HG03521 (cell line): ENCODE results near the gene FOXC2.
A peak's percentile ranks its signal among the peaks of the same experiment; 100 is the strongest.

Experiments used
- ATAC-seq: cut with Tn5 transposase; IDR thresholded peaks from one replicate; pipeline ENCODE4 v1.9.1; 2021; ENCODE audit warnings: mild to moderate bottlenecking, moderate library complexity; ENCODE audit not compliant: unreplicated experiment

The FOXC2 gene

DNA sequence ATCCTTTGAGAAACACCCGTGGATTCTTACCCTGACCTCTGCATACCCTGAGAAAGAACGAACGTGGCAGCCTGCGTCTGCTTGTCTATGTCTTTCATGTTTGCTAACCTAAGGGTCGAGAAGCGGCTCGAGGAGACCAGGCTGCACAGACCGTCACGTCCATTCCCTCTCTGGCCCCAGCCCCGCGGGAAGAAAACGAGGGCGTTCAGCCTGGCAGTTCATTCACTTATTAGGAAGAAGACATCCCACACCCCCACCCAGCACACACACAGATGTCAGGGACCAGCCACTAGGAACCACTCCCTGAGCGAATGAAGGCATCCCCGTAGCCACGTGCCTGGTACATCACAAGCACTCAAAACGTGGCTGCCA, 10.9 kb upstream of the FOXC2 start:
- ATAC-seq = no peak

DNA sequence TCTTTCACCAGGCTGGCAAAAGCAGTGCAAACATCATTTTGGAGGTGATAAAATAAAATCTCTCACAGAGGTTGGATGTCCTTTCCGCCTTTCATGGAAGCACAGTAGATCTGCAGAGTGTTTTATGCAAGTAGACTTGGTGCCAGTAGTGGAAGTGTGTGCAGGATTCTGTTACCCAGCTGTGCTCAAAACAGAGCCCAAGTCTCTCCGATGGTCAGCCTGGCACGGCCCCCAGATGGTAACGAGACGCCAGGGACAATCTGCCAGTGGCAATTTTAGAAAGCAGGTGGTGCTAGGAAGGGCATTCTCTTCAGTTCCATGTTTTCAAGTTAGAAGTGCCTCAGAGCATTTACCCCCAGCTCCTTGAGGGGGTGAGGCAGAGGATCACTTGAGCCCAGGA, 10.1 kb upstream of the FOXC2 start:
- ATAC-seq = no peak

DNA sequence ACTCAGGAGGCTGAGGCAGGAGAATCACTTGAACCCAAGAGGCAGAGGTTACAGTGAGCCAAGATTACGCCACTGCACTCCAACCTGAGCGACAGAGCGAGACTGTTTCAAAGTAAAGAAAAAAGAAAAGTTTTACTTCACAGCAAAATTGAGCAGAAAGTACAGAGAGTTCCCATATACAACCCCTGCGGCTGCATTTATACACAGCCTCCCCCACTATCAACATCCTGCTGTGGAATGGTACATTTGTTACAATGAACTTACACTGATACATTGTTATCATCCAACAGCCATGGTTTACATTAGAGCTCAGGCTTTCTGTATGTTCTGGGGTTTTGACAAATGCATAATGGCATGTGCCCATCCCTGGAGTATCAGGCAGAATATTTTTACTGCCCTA, 9.0 kb upstream of the FOXC2 start:
- no peak for ATAC-seq

DNA sequence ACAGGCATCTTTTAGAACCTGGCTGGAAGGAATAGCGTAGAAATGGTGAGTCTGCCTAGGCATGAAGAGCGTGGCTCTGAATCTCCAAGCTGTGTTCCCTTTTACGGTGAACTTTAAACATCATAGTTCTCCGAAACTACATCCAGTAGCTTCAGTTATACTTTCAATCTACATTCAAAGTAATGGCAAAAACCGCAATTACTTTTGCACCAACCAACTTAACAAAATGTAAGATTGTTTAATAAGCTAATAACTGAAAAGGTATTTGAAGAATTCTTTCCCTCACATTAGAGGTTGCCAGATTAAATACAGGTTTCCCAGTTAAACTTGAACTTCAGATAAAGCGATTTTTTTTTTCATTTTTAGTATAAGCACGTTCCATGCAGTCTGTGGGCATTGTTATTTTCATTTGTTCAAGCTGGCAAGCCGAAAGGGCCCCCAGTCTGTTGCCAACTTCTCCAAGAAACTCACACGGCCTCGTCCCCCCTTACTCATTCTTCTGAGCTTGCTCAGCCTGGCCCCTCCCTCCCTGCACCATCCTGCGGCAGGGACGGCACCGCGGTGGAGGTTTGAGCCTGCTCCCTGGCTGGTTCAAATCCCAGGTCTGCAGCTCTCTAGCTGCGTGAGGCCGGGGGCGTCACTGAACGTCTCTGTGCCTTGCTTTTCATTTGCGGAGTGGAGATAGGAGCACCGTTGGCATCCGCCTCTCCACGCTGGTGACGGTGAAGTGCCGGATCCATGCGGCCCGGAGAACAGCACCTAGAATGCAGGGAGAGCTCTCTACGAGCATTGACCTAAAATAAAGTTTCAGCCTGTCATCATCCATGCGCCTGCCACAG, 8.1 kb upstream of the FOXC2 start:
- ATAC-seq = no peak

DNA sequence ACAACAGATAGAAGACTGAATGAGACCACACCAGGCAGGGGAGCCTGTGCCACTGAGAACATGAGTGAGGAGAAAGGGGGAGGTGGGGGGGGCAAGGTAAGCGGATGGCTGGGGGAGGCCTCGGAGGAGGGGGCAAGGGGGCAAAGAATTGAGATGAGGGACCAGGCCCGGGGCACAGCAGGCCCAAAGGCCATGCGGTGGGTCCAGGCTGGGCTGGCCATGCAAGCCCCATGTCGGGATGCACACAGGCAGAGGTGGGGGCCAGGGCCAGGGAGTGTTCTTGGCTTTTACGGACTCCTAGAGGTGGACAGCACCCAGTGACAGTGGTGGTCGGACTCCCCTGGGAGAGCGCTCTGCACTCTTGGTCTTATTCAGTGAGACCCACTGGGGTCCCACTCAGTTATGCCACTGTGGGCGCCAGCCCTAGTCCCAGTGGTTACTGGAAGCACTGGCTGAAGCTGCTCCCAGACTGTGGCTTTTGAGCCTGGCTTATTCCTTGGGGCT, 6.8 kb upstream of the FOXC2 start:
- no peak for ATAC-seq

DNA sequence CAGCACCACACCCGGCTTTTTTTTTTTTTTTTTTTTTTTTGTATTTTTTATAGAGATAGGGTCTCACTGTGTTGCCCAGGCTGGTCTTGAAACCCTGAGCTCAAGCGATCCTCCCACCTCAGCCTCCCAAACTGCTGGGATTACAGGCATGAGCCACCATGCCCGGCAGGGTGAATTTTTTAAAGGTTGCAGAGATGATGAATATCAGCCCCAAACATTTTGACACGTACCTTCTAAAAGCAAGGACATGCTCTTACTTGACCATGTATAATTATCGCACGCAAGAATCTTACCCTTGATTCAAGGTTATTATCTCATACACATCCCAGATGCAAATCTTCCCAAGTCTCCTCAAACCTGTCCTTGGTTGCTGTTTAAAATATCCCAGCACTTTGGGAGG, 4.3 kb upstream of the FOXC2 start:
- ATAC-seq = no peak

DNA sequence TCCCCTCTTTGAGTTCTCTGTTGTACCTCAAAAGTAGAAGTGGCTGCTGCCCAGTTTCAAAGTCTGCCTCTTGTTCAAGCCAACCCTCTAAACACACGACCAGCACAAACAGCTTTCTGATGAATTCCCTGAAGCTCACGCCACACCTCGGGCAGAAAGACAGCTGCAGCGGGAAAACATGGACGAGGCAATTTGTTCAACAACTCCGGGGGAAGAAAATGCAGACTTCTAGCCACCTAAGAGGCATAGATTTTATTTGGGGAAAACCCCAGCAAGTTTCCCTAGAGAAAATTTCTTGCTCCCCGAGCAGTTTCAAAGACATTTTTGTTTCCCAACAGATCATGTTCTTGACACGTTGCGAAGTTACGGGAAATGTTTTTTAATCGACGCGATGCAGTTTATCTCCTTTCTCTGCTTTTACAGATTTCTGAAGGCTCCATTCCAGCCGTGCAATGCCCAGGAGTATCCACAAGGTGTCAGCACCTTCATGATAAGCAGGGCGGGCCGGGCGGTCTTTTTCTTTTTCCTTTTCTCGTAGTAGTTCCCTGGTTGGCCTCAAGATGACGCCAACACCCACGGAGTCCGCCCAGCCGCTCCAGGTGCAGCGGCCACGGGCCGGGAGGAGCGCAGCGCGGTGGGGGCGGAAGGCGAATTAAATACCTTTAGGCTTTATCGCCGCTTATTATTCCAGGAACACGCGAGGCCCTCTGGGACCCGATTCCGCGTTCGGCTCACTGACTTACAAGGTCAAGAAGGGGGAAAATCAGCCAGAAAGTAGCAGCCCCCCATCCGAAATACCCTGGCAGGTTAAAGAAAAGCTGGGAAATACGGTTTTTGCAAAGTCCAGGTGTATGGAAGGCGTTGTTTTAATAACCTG, 2.9 kb upstream of the FOXC2 start:
- peak; percentile 75 for ATAC-seq

DNA sequence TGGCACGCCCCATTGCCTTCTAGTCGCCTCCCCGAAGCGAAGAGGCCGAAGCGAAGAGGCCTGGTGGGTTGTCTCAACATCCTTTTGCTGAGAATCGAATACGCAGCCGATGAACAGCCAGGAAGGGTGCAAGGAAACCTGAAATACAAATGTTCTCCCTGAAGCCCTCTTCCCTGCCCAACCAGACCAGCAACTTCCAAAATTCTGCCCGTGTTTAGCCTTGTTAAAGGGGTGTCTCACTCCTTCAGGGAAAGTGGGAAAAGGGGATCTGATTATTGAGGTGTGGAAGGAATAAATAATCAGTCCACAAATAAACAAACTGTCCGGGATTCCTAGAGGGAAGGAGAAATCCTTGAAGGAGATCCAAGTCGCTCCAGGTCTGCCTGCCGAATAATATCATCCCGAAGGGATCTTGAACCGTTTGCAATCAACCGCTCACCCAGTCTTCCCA, 1.4 kb upstream of the FOXC2 start:
- no peak for ATAC-seq

DNA sequence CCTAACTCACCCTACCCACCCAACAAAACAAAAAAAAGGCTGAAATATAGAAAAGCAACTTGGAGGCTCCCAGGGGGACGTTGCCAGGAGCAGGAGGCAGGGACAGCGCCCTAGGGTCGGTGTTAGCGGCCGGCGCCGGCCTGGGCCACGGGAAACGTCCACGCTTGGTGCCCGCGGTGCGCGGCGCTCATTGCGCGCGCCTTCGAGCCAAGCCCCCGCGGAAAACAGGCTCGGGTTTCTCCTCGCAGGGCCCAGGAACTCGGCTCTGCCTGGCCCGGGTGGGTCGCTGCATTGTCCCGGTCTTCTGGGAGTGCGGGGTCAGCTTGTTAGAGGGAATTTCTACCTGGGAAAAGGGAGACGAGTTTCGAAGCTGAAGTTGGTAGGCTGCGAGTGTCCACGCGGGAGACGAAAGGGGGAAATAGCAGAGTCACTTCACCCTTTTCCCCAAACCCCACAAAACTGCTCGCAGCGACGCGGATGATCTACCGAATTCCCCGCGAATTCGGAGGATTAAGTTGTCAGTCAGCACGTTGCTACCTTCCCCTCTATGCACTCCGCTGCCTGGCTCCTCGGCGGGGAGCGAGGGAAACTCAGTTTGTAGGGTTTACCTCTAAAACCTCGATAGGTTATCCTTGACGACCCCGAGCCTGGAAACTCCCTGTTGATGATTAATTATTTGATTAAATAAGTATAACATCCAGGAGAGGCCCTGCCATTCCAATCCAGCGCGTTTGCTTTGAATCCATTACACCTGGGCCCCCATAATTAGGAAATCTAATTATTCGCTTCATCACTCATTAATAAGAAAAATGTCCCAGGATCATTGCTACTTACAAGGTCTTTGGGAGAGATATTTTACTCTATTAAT, 751 bp upstream of the FOXC2 start:
- no peak for ATAC-seq

DNA sequence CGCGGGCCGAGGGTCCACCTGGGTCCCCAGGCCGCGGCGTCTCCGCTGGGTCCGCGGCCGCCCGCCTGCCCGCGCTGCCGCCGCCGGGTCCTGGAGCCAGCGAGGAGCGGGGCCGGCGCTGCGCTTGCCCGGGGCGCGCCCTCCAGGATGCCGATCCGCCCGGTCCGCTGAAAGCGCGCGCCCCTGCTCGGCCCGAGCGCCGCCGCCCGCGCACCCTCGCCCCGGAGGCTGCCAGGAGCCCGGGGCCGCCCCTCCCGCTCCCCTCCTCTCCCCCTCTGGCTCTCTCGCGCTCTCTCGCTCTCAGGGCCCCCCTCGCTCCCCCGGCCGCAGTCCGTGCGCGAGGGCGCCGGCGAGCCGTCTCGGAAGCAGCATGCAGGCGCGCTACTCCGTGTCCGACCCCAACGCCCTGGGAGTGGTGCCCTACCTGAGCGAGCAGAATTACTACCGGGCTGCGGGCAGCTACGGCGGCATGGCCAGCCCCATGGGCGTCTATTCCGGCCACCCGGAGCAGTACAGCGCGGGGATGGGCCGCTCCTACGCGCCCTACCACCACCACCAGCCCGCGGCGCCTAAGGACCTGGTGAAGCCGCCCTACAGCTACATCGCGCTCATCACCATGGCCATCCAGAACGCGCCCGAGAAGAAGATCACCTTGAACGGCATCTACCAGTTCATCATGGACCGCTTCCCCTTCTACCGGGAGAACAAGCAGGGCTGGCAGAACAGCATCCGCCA, 504 bp downstream of the FOXC2 start:
- ATAC-seq = no peak

DNA sequence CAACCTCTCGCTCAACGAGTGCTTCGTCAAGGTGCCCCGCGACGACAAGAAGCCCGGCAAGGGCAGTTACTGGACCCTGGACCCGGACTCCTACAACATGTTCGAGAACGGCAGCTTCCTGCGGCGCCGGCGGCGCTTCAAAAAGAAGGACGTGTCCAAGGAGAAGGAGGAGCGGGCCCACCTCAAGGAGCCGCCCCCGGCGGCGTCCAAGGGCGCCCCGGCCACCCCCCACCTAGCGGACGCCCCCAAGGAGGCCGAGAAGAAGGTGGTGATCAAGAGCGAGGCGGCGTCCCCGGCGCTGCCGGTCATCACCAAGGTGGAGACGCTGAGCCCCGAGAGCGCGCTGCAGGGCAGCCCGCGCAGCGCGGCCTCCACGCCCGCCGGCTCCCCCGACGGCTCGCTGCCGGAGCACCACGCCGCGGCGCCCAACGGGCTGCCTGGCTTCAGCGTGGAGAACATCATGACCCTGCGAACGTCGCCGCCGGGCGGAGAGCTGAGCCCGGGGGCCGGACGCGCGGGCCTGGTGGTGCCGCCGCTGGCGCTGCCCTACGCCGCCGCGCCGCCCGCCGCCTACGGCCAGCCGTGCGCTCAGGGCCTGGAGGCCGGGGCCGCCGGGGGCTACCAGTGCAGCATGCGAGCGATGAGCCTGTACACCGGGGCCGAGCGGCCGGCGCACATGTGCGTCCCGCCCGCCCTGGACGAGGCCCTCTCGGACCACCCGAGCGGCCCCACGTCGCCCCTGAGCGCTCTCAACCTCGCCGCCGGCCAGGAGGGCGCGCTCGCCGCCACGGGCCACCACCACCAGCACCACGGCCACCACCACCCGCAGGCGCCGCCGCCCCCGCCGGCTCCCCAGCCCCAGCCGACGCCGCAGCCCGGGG, 1.3 kb downstream of the FOXC2 start:
- no peak for ATAC-seq

DNA sequence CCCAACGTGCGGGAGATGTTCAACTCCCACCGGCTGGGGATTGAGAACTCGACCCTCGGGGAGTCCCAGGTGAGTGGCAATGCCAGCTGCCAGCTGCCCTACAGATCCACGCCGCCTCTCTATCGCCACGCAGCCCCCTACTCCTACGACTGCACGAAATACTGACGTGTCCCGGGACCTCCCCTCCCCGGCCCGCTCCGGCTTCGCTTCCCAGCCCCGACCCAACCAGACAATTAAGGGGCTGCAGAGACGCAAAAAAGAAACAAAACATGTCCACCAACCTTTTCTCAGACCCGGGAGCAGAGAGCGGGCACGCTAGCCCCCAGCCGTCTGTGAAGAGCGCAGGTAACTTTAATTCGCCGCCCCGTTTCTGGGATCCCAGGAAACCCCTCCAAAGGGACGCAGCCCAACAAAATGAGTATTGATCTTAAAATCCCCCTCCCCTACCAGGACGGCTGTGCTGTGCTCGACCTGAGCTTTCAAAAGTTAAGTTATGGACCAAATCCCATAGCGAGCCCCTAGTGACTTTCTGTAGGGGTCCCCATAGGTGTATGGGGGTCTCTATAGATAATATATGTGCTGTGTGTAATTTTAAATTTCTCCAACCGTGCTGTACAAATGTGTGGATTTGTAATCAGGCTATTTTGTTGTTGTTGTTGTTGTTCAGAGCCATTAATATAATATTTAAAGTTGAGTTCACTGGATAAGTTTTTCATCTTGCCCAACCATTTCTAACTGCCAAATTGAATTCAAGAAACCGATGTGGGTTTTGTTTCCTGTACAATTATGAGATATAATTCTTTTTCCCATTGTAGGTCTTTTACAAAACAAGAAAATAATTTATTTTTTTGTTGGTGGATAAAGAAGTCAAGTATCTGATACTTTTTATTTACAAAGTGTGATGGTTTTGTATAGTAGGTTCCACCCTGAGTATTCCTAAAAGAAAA, 2.3 kb downstream of the FOXC2 start:
- no peak for ATAC-seq

DNA sequence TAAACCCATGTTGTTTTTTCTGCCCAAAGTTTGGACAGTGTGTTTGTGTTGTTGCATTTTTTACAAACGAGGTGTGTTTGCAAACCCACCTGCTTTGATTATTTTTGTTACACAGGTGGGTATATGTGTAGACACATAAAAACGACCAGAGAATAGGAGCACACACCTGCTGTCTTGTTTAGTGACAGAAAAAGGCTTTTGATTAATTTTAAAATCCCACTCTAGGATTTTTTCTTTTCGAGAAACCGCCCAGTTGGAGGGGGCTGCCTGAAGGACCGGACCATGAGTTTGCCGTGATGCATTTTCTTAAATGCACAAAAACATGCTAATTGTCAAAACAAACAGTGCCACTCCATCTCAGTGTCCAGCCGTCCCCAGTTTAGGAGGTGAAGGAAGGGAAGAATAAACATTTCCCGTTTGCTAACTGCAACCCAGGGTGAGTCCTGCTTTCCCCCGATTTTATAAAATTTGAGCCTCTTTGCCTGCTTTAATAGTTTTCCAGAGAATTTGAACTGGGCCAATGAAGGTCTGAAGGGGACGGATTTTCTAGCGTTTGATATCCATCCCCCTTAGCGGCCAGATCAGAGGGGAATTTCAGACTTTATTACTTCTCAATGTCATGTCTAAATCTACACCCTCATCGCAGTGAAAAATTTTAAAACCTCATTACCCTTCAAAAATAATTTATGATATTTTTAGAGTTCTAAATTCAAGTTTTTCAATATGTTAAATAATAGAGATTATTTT, 3.2 kb downstream of the FOXC2 start:
- ATAC-seq = no peak

DNA sequence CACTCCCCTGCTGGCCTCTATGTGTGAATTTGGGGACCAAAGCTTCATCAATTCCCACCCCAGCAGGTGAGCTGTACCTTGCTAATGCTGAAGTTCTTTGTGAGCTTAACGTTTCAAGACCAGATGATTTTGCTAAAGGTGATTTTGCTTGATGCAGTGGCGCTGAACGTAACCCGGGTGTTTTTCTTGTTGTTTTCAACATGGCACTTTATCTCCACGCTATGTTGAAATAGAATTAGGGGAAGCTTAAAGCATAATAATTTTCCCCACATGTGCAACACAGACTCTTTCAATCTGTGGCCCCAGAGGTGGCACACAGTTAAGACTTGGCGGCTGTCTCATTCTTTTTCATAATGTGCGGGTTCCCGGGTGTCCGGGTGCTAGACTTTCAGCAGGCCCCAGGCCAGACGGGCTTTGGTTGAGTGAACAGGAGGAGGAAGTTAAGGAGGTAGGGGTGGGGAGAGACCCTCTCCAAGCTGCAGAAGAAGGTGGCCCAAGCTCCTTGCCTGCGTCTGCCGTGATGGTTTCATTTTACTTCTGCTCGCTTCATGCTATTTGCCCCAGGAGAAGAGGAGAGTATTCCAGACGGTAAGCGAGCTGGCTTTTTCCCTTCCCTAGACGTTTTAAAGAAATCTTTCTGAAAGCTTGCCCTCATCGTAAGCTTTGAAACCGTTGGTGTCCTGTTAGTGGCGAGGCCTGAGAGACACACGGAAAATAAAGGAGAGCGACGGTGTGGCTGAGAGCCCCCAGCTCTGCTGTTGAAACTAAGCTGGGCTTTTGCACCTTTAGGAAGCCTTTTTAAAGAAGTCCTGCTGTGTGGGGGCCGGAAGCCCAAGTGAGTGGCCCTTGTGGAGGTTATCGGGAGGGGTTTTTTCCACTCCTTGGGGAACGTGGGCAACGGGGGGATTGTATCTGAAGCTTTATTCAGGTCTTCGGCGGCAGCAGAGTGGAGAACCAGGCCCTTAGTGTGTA, 4.2 kb downstream of the FOXC2 start:
- ATAC-seq = no peak

DNA sequence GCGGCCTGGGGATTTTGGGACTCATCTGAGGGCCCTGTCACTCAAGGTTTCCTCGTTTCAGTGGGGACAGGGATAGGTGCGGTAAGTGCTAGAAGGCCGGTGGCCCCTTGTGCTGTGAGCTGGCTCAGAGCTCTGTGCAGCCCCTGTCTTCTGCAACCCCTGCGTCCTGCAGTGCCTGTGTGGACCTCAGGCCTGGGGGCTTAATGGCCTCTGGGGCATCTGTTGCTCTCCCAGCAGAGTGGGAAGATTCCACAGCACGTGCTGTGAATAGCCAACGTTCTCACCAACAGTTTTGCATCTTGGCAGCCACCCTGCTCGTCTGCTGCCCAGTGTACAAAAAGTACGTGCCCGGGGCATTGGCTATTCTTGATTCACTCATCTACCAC, 4.9 kb downstream of the FOXC2 start:
- no peak for ATAC-seq

DNA sequence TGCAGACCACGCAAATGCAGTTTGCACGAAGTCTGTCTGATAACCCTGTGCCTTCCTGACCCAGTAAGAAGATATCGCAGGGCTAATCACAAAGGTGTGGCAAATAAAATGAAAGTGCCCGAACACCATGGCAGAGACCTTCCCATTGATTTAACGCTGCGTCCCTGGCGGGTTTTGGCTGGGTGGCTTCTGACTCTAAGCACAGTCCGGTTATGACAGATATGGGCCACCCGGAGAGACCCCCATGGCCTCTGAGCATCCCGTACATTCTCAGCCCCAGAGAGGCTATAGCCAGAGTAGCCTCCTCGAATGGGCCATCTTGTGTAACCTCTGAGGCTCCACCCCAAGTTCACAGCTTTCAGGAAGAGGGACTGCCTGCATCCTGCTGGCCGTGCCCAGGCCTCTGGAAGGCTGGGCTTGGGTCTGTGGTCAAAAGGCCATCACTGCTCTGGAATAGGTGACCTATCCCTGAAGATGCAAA, 5.5 kb downstream of the FOXC2 start:
- no peak for ATAC-seq
